Skeletal muscle tissue (tissue), 4 donors: Measurements from ENCODE around the gene CNTROB. TPM values are rescaled to one million over a fixed set of nuclear protein-coding genes. Genes with fewer than 3 reads are reported as not detected.
A peak's percentile ranks its signal among the peaks of the same experiment; 100 is the strongest.

Experiments
- H3K27ac ChIP-seq: one replicate; pipeline ENCODE4 v1.7.0; 2013; ENCODE audit warnings: mild to moderate bottlenecking, low read depth, low read length, inconsistent platforms
- H3K27me3 ChIP-seq, 3 donors: one replicate each; pipeline ENCODE4 v1.7.0; 2013; ENCODE audit warnings: low read length in 3 of 3; ENCODE audit not compliant: control insufficient read depth in 3 of 3, insufficient read depth in 3 of 3
- H3K36me3 ChIP-seq, 3 donors: one replicate each; pipeline ENCODE4 v1.7.0; 2013; ENCODE audit warnings: low read length in 3 of 3; ENCODE audit not compliant: control insufficient read depth in 3 of 3, insufficient read depth in 3 of 3
- H3K4me1 ChIP-seq, 3 donors: one replicate each; pipeline ENCODE4 v1.7.0; 2013; ENCODE audit warnings: low read length in 3 of 3, mild to moderate bottlenecking in 3 of 3; ENCODE audit not compliant: control insufficient read depth in 3 of 3, insufficient read depth in 3 of 3
- H3K4me3 ChIP-seq, 3 donors: one replicate each; pipeline ENCODE4 v1.7.0; 2013; ENCODE audit warnings: low read length in 3 of 3
- H3K9ac ChIP-seq, 3 donors: one replicate each; pipeline ENCODE4 v1.7.0; 2013; ENCODE audit warnings: low read length in 3 of 3, mild to moderate bottlenecking in 3 of 3, moderate library complexity in 2 of 3, low read depth in 1 of 3
- H3K9me3 ChIP-seq, 3 donors: one replicate each; pipeline ENCODE4 v1.7.0; 2013; ENCODE audit warnings: low read length in 3 of 3; ENCODE audit not compliant: control insufficient read depth in 3 of 3
- total RNA-seq: library from RNA; depleted of rRNA; stranded (reverse); fragments of >200 nt; gene quantifications from one replicate; pipeline ENCODE4 v1.2.3, GENCODE V29; 2014
- donor health status: Osteomylitis.

Gene CNTROB
- total RNA-seq, 1 donor from 2014 or later, result 9.9 TPM

GRCh38 chr17:7977039-7977438 is 45.0 kb downstream of the CNTROB start:
- Histone ChIP-seq H3K27me3 (no peaks in the 10 kb centered on the region), H3K36me3 (peaks cover 0 to 2% (median 0%) of the 10 kb centered on the region in 3 donors), H3K4me1 (peaks cover 2 to 3% (median 3%) of the 10 kb centered on the region in 3 donors), H3K4me3 (no peak overlapping the region), H3K9me3 (peaks cover 4 to 7% (median 5%) of the 10 kb centered on the region in 3 donors), H3K9ac (no peak overlapping the region), H3K27ac (no peak overlapping the region)

- H3K4me3 ChIP-seq, result no peak overlapping the region
- no peak overlapping the region for H3K27ac ChIP-seq
- H3K4me1 ChIP-seq, result no peaks in the 10 kb centered on the region
- no peaks in the 10 kb centered on the region for H3K27me3 ChIP-seq
- no peak overlapping the region for H3K9ac ChIP-seq
- H3K36me3 ChIP-seq, result peaks cover 0 to 2% (median 0%) of the 10 kb centered on the region in 3 donors
- H3K9me3 ChIP-seq, result peaks cover 4 to 7% (median 5%) of the 10 kb centered on the region in 3 donors
Observed at GRCh38 chr17:7977805-7978204, 45.8 kb downstream of the CNTROB start.

- H3K36me3 ChIP-seq, result no peaks in the 10 kb centered on the region
- no peak overlapping the region for H3K9ac ChIP-seq
- H3K27me3 ChIP-seq, result peaks cover 0 to 4% (median 0%) of the 10 kb centered on the region in 3 donors
Observed at GRCh38 chr17:7982173-7982572, 50.2 kb downstream of the CNTROB start.

GRCh38 chr17:7982666-7983065 is 50.7 kb downstream of the CNTROB start:
- no peaks in the 10 kb centered on the region for H3K9me3 ChIP-seq
- no peak overlapping the region for H3K9ac ChIP-seq
- no peak overlapping the region for H3K4me3 ChIP-seq

More at GRCh38 chr17:7982173-7982572, 50.2 kb downstream of the CNTROB start:
- H3K27ac ChIP-seq, result no peak overlapping the region
- no peaks in the 10 kb centered on the region for H3K9me3 ChIP-seq
- H3K4me3 ChIP-seq, result no peak overlapping the region
- no peaks in the 10 kb centered on the region for H3K4me1 ChIP-seq

GRCh38 chr17:7984904-7985303 is 52.9 kb downstream of the CNTROB start:
- H3K27me3 ChIP-seq, result peaks cover 0 to 6% (median 0%) of the 10 kb centered on the region in 3 donors
- no peaks in the 10 kb centered on the region for H3K9me3 ChIP-seq

More at GRCh38 chr17:7982666-7983065, 50.7 kb downstream of the CNTROB start:
- peaks cover 0 to 6% (median 0%) of the 10 kb centered on the region in 3 donors for H3K27me3 ChIP-seq
- no peaks in the 10 kb centered on the region for H3K4me1 ChIP-seq
- no peaks in the 10 kb centered on the region for H3K36me3 ChIP-seq
- no peak overlapping the region for H3K27ac ChIP-seq

GRCh38 chr17:7987112-7987893 is 55.3 kb downstream of the CNTROB start:
- no peak overlapping the region for H3K9ac ChIP-seq

More at GRCh38 chr17:7984904-7985303, 52.9 kb downstream of the CNTROB start:
- no peak overlapping the region for H3K9ac ChIP-seq
- H3K27ac ChIP-seq, result no peak overlapping the region
- H3K4me3 ChIP-seq, result no peak overlapping the region
- H3K4me1 ChIP-seq, result peaks cover 4 to 5% (median 4%) of the 10 kb centered on the region in 3 donors
- H3K36me3 ChIP-seq, result no peaks in the 10 kb centered on the region

GRCh38 chr17:7988750-7989178 is 56.8 kb downstream of the CNTROB start:
- H3K27me3 ChIP-seq, result peaks cover 0 to 2% (median 0%) of the 10 kb centered on the region in 3 donors
- H3K27ac ChIP-seq, result no peak overlapping the region
- H3K36me3 ChIP-seq, result no peaks in the 10 kb centered on the region
- no peaks in the 10 kb centered on the region for H3K9me3 ChIP-seq
- no peak overlapping the region for H3K9ac ChIP-seq
- H3K4me1 ChIP-seq, result peaks cover 6 to 9% (median 7%) of the 10 kb centered on the region in 3 donors
- no peak overlapping the region for H3K4me3 ChIP-seq

More at GRCh38 chr17:7987112-7987893, 55.3 kb downstream of the CNTROB start:
- H3K27ac ChIP-seq, result no peak overlapping the region
- H3K36me3 ChIP-seq, result no peaks in the 10 kb centered on the region
- H3K4me3 ChIP-seq, result no peak overlapping the region
- peaks cover 0 to 6% (median 0%) of the 10 kb centered on the region in 3 donors for H3K27me3 ChIP-seq
- peaks cover 6 to 9% (median 7%) of the 10 kb centered on the region in 3 donors for H3K4me1 ChIP-seq
- H3K9me3 ChIP-seq, result no peaks in the 10 kb centered on the region

- H3K27ac ChIP-seq, result no peak overlapping the region
- no peaks in the 10 kb centered on the region for H3K9me3 ChIP-seq
- no peaks in the 10 kb centered on the region for H3K36me3 ChIP-seq
- peaks cover 6 to 9% (median 7%) of the 10 kb centered on the region in 3 donors for H3K4me1 ChIP-seq
- H3K4me3 ChIP-seq, result peak overlapping the region; percentile 68 to 78 (median 78)
- peak overlapping the region; percentile 20 to 79 (median 53) for H3K9ac ChIP-seq
- peaks cover 0 to 2% (median 0%) of the 10 kb centered on the region in 3 donors for H3K27me3 ChIP-seq
Observed at GRCh38 chr17:7989781-7990655, 58.0 kb downstream of the CNTROB start.

- no peaks in the 10 kb centered on the region for H3K9me3 ChIP-seq
- no peak overlapping the region for H3K9ac ChIP-seq
- peaks cover 0 to under 1% (median 0%) of the 10 kb centered on the region in 3 donors for H3K27me3 ChIP-seq
- no peak overlapping the region for H3K4me3 ChIP-seq
- H3K27ac ChIP-seq, result no peak overlapping the region
- H3K4me1 ChIP-seq, result peaks cover 12 to 16% (median 13%) of the 10 kb centered on the region in 3 donors
- no peaks in the 10 kb centered on the region for H3K36me3 ChIP-seq
Observed at GRCh38 chr17:7992516-7992915, 60.5 kb downstream of the CNTROB start.
